KMS-11 (cell line): ENCODE results near the gene COA3.
"Not testable (repeated sequence)": the region's sequence is repeated elsewhere in the genome, so short reads cannot be mapped to it uniquely, and the experiment has no call there.

Source experiments
- H2AFZ ChIP-seq: fragments of 200-600 bp; sonication (generic); 2 replicates; pipeline ENCODE4 v1.6.1; 2016; ENCODE audit warnings: antibody characterized with exemption, mixed run types, low read depth
- H3K27ac ChIP-seq: fragments of 200-600 bp; sonication (generic); 2 replicates; pipeline ENCODE4 v1.6.1; 2016; ENCODE audit warnings: mild to moderate bottlenecking, mixed run types
- H3K27me3 ChIP-seq: fragments of 200-600 bp; sonication (generic); 2 replicates; pipeline ENCODE4 v1.6.1; 2017; ENCODE audit warnings: mild to moderate bottlenecking, low read depth, mixed run types, moderate library complexity; ENCODE audit not compliant: insufficient read depth
- H3K36me3 ChIP-seq: fragments of 200-600 bp; sonication (generic); 2 replicates; pipeline ENCODE4 v1.6.1; 2017; ENCODE audit warnings: mild to moderate bottlenecking, mixed run types; ENCODE audit not compliant: insufficient read depth
- H3K4me1 ChIP-seq: fragments of 200-600 bp; sonication (generic); 2 replicates; pipeline ENCODE4 v1.6.1; 2016; ENCODE audit warnings: mild to moderate bottlenecking, low read depth, mixed run types; ENCODE audit not compliant: poor library complexity, severe bottlenecking
- H3K4me2 ChIP-seq: fragments of 200-600 bp; sonication (generic); 2 replicates; pipeline ENCODE4 v1.7.0; 2016; ENCODE audit warnings: mild to moderate bottlenecking, mixed run types
- H3K4me3 ChIP-seq: fragments of 200-600 bp; sonication (generic); IDR thresholded peaks from 2 replicates; pipeline ENCODE4 v1.6.1; 2017; ENCODE audit warnings: low read depth, low read length, mixed read lengths; ENCODE audit not compliant: insufficient read depth
- H3K79me2 ChIP-seq: fragments of 200-600 bp; sonication (generic); 2 replicates; pipeline ENCODE4 v1.6.1; 2016; ENCODE audit warnings: low read depth, mixed run types; ENCODE audit not compliant: insufficient read depth
- H3K9ac ChIP-seq: fragments of 200-600 bp; sonication (generic); 2 replicates; pipeline ENCODE4 v1.6.1; 2016; ENCODE audit warnings: mild to moderate bottlenecking, mixed run types
- H4K20me1 ChIP-seq: fragments of 200-600 bp; sonication (generic); 2 replicates; pipeline ENCODE4 v1.6.1; 2016; ENCODE audit warnings: mild to moderate bottlenecking, mixed run types; ENCODE audit not compliant: insufficient read depth
- TF ChIP-seq, protein P1 (sequence below): fragments of 200-600 bp; sonication (generic); conservative IDR thresholded peaks from 2 replicates; pipeline ENCODE4 v1.6.1; 2017; ENCODE audit warnings: low read depth, mild to moderate bottlenecking, antibody characterized with exemption, low read length, moderate library complexity, mixed read lengths

COA3 gene

DNA sequence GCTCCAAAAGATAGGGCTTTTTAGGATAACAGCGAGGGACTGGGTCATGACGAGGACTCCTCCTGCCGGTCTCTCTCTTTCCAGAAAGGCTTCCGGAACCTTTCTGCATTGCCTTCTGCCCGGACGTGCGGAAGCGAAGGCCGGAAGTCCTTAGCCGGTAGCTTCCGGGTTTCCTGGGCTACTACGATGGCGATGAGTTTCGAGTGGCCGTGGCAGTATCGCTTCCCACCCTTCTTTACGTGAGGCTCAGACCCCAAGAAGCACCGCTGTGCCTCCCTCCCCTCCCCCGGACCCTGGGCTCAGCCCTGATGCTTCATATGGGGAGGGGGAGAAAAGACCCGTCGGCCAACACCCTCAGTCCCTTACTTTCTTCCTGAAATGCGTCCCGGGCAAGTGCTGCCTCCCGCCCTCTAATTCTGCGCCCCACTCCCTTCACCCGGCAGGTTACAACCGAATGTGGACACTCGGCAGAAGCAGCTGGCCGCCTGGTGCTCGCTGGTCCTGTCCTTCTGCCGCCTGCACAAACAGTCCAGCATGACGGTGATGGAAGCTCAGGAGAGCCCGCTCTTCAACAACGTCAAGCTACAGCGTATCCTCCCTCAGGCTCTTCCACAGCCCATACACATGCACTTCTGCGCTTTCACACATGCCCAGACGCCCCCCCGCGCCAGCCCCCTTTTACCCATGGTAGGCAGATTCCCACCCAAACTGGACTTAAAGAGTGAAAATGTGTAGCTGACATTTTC lies 25.0 kb downstream of the COA3 start, which contains the start of gene VPS25:
Gene VPS25, plus strand, starts transcription at position 160 of the 746 bp plus-strand sequence. Its CDS starts 27 bp downstream, at position 187.
- Histone ChIP-seq H3K27ac (peak within 1 kb of the TSS; percentile 48), H3K4me2 (peak within 1 kb of the TSS; percentile 89), H3K4me3 (no peak within 1 kb of the TSS), H3K4me1 (peaks cover 30% of the 10 kb centered on the region), H3K36me3 (no peaks in the 10 kb centered on the region; the same call in 1 of the 2 replicates), H2AFZ (peak within 1 kb of the TSS; percentile 64), H4K20me1 (no peaks in the 10 kb centered on the region), H3K79me2 (peaks cover 4% of the 10 kb centered on the region; the same call in 1 of the 2 replicates), H3K9ac (peak within 1 kb of the TSS; percentile 75), H3K27me3 (no peaks in the 10 kb centered on the region)
- TF ChIP-seq, protein P1, sequence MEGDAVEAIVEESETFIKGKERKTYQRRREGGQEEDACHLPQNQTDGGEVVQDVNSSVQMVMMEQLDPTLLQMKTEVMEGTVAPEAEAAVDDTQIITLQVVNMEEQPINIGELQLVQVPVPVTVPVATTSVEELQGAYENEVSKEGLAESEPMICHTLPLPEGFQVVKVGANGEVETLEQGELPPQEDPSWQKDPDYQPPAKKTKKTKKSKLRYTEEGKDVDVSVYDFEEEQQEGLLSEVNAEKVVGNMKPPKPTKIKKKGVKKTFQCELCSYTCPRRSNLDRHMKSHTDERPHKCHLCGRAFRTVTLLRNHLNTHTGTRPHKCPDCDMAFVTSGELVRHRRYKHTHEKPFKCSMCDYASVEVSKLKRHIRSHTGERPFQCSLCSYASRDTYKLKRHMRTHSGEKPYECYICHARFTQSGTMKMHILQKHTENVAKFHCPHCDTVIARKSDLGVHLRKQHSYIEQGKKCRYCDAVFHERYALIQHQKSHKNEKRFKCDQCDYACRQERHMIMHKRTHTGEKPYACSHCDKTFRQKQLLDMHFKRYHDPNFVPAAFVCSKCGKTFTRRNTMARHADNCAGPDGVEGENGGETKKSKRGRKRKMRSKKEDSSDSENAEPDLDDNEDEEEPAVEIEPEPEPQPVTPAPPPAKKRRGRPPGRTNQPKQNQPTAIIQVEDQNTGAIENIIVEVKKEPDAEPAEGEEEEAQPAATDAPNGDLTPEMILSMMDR: no peak

DNA sequence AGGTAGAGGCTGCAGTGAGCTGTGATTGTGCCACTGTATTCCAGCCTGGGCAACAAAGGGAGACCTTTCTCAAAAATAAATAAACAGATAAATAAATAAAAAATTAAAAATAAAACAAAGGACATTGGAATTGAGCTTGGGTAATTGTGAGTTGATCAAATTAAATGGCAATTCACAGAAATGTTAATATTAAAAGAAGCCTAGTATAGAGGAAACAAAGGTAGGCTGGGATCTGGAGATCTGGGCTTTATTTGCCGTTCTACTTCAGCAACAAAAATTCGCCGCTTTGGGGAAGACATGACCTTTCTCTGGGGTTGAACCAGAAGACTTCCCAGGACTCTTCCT lies 25.6 kb downstream of the COA3 start:
- H3K79me2 ChIP-seq: peaks cover 4% of the 10 kb centered on the region; the same call in 1 of the 2 replicates

DNA sequence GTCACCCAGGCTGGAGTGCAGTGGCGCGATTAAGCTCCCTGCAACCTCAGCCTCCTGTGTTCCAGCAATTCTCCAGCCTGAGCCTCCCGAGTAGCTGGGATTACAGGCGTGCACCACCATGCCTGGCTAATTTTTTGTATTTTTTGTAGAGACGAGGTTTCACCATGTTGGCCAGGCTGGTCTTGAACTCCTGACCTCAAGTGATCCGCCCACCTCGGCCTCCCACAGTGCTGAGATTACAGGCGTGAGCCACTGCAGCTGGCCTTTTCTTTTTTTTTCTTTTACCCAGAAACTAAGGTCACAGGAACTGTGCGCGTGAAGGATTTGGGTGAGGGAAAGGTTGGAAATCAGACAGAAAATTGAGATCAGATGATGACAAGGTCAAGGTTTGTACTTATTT lies 28.5 kb downstream of the COA3 start:
- not testable (repeated sequence) for H3K27ac ChIP-seq, H3K4me2 ChIP-seq, H3K4me3 ChIP-seq, H2AFZ ChIP-seq, H3K27me3 ChIP-seq, H4K20me1 ChIP-seq, H3K9ac ChIP-seq, H3K36me3 ChIP-seq, H3K79me2 ChIP-seq
- H3K4me1 ChIP-seq: peaks cover 18% of the 10 kb centered on the region

More for the DNA sequence above, 25.6 kb downstream of the COA3 start:
- Histone ChIP-seq H3K4me2 (peak overlapping the region; percentile 89), H3K4me3 (no peak overlapping the region), H4K20me1 (no peaks in the 10 kb centered on the region), H3K4me1 (peaks cover 30% of the 10 kb centered on the region), H2AFZ (peak overlapping the region; percentile 64), H3K36me3 (no peaks in the 10 kb centered on the region; the same call in 1 of the 2 replicates), H3K27me3 (no peaks in the 10 kb centered on the region), H3K27ac (peak overlapping the region; percentile 48), H3K9ac (peak overlapping the region; percentile 75)
- TF ChIP-seq, protein P1: no peak

DNA sequence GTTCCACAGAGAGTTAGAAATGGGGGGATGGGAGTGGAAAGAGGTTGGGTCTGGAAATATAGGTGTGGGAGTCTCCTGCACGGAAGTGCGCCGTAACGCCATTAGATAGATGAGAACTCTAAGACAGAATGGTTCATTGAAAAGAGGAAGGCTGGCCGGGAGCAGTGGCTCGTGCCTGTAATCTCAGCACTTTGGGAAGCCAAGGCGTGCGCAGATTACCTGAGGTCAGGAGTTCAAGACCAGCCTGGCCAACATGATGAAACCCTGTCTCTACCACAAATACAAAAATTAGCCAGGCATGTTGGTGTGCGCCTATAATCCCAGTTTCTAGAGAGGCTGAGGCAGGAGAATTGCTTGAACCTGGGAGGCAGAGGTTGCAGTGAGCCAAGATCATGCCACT lies 30.5 kb downstream of the COA3 start:
- H3K9ac ChIP-seq, H3K36me3 ChIP-seq, H3K4me3 ChIP-seq, H3K4me2 ChIP-seq, H3K27me3 ChIP-seq, H3K79me2 ChIP-seq, H3K27ac ChIP-seq, H2AFZ ChIP-seq, H4K20me1 ChIP-seq: not testable (repeated sequence)
- H3K4me1 ChIP-seq: peaks cover 15% of the 10 kb centered on the region

DNA sequence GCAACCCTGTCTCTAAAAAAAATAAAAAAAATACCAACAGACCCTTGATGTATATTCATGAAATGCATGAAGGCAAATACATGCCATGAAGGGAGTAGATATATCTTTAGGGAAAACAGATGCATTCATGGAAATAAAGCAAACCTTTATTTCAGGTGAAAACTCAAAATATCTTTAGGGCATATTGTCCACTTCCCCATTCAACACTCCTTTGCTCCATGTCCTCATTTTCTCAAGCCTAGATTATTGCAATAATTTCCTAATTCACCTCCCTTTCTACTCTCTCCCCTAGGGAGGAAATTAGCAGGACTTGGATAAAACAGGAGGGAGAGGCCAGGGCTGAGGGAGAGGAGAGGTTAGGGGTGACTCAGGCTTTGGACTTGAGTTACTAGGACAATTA lies 31.0 kb downstream of the COA3 start:
- TF ChIP-seq, protein P1: no peak
- Histone ChIP-seq H3K4me1 (peaks cover 17% of the 10 kb centered on the region), H3K4me3 (no peak overlapping the region), H4K20me1 (no peaks in the 10 kb centered on the region), H3K27ac (no peak overlapping the region), H3K9ac (no peak overlapping the region), H3K4me2 (no peak overlapping the region), H3K79me2 (no peaks in the 10 kb centered on the region), H2AFZ (no peak overlapping the region), H3K27me3 (no peaks in the 10 kb centered on the region), H3K36me3 (no peaks in the 10 kb centered on the region)
